Subcutaneous abdominal adipose tissue (tissue), 5 donors: ENCODE data around the gene SKAP1.
"Not testable (repeated sequence)": the region's sequence is repeated elsewhere in the genome, so short reads cannot be mapped to it uniquely, and the experiment has no call there.

Source experiments
- H3K27ac ChIP-seq: one replicate; pipeline ENCODE4 v1.7.0; 2013; ENCODE audit warnings: low read depth, mild to moderate bottlenecking, inconsistent platforms, low read length, moderate library complexity
- H3K27me3 ChIP-seq, 5 donors: one replicate each; pipeline ENCODE4 v1.7.0; 2013; ENCODE audit warnings: low read length in 5 of 5, inconsistent platforms in 1 of 5; ENCODE audit not compliant: control insufficient read depth in 5 of 5, insufficient read depth in 4 of 5
- H3K36me3 ChIP-seq, 5 donors: one replicate each; pipeline ENCODE4 v1.7.0; 2013; ENCODE audit warnings: low read length in 5 of 5; ENCODE audit not compliant: control insufficient read depth in 5 of 5, insufficient read depth in 5 of 5
- H3K4me1 ChIP-seq, 5 donors: one replicate each; pipeline ENCODE4 v1.7.0; 2013; ENCODE audit warnings: low read length in 5 of 5, mild to moderate bottlenecking in 3 of 5, moderate library complexity in 1 of 5; ENCODE audit not compliant: control insufficient read depth in 5 of 5, insufficient read depth in 5 of 5
- H3K4me3 ChIP-seq, 5 donors: one replicate each; pipeline ENCODE4 v1.7.0; 2013; ENCODE audit warnings: low read length in 5 of 5, low read depth in 1 of 5
- H3K9ac ChIP-seq, 5 donors: one replicate each; pipeline ENCODE4 v1.7.0; 2013; ENCODE audit warnings: low read length in 5 of 5, mild to moderate bottlenecking in 4 of 5, moderate library complexity in 3 of 5
- H3K9me3 ChIP-seq, 5 donors: one replicate each; pipeline ENCODE4 v1.7.0; 2013; ENCODE audit warnings: low read length in 5 of 5; ENCODE audit not compliant: control insufficient read depth in 5 of 5
- donor health status: healthy.
- donor health status: healthy.
- donor health status: healthy.
- donor health status: healthy.
- donor health status: healthy.

Gene SKAP1

GRCh38 chr17:48254896-48255295 is 175.1 kb downstream of the SKAP1 start:
- Histone ChIP-seq H3K36me3 (no peaks in the 10 kb centered on the region), H3K9me3 (no peaks in the 10 kb centered on the region)

DNA sequence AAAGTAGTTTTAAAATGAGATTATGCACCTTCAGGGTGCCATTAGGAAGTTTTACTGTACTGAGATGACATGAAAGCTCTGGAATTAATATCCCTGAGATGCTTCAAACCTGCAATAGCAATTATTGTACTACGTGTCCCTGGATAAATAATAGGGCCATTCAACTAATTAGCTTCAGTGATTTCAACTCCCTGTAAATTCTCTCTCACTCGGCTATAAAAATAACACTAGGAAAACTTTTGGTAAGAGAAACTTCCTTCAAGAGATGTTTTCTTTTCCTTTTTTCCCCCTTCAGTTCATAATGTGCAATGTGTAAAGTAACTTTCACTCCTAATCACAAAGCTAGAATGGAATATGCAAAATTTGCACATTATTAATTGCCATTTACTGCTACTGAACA is 176.0 kb downstream of the SKAP1 start:
- Histone ChIP-seq H3K4me1 (no peaks in the 10 kb centered on the region), H3K27me3 (peaks cover 0 to 5% (median 0%) of the 10 kb centered on the region in 5 donors), H3K9ac (no peak overlapping the region), H3K4me3 (no peak overlapping the region), H3K9me3 (no peaks in the 10 kb centered on the region), H3K27ac (no peak overlapping the region), H3K36me3 (no peaks in the 10 kb centered on the region)

More at GRCh38 chr17:48254896-48255295, 175.1 kb downstream of the SKAP1 start:
- Histone ChIP-seq H3K4me1 (no peaks in the 10 kb centered on the region), H3K27ac (no peak overlapping the region), H3K9ac (no peak overlapping the region), H3K27me3 (peaks cover 0 to 5% (median 0%) of the 10 kb centered on the region in 5 donors), H3K4me3 (no peak overlapping the region)

- H3K9ac ChIP-seq, result no peak overlapping the region
Observed at GRCh38 chr17:48251950-48252349, 178.1 kb downstream of the SKAP1 start.

GRCh38 chr17:48250949-48251348 is 179.1 kb downstream of the SKAP1 start:
- Histone ChIP-seq H3K9me3 (no peaks in the 10 kb centered on the region), H3K9ac (no peak overlapping the region), H3K27ac (no peak overlapping the region), H3K36me3 (no peaks in the 10 kb centered on the region), H3K4me1 (no peaks in the 10 kb centered on the region), H3K4me3 (no peak overlapping the region), H3K27me3 (no peaks in the 10 kb centered on the region)

More at GRCh38 chr17:48251950-48252349, 178.1 kb downstream of the SKAP1 start:
- Histone ChIP-seq H3K27me3 (peaks cover 0 to 5% (median 0%) of the 10 kb centered on the region in 5 donors), H3K9me3 (no peaks in the 10 kb centered on the region), H3K36me3 (no peaks in the 10 kb centered on the region), H3K4me1 (no peaks in the 10 kb centered on the region), H3K4me3 (no peak overlapping the region), H3K27ac (no peak overlapping the region)

GRCh38 chr17:48250059-48250458 is 180.0 kb downstream of the SKAP1 start:
- not testable (repeated sequence) for H3K27me3 ChIP-seq, H3K27ac ChIP-seq, H3K4me3 ChIP-seq, H3K9me3 ChIP-seq, H3K9ac ChIP-seq, H3K36me3 ChIP-seq, H3K4me1 ChIP-seq

DNA sequence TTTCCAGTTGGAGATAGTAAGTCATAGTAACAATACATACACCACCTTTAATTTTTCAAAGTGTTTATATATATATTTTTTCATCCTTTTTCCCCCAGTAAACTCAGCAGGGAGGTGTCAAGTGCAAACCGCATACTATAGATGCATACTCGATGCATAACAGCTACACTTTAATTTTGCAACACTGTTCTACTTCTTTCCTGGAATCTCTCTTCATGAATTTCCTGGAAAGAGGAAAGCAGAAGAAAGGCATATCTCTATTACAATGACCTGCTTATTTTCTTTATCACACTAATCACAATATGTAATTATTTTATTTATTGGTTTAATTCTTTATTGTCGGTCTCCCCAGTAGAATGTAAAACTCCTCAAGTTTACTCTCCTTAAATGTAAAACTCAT is 182.4 kb downstream of the SKAP1 start:
- H3K27ac ChIP-seq, result no peak overlapping the region

DNA sequence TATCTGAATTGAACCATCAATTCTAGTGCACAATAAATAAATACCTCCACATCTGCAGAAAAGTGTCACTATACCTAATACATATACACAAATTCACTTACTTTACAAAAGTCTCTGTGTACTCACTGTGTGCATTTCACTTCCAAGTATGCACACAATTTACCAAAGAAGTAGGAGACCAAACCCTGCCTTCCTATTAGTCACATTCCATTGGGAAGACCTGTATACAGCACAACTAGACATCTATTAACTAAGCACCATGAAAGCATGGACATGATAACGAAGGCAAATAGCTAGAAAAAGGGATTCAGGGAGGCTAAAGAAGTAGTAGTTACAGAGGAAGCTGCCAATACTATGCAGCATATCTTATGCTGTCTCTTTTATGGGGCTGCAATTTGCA is 183.0 kb downstream of the SKAP1 start:
- peaks cover 0 to 16% (median 3%) of the 10 kb centered on the region in 5 donors for H3K4me1 ChIP-seq
- no peaks in the 10 kb centered on the region for H3K27me3 ChIP-seq
- no peak overlapping the region for H3K27ac ChIP-seq
- H3K9me3 ChIP-seq, result no peaks in the 10 kb centered on the region
- no peaks in the 10 kb centered on the region for H3K36me3 ChIP-seq
- H3K9ac ChIP-seq, result no peak overlapping the region
- no peak overlapping the region for H3K4me3 ChIP-seq

More for the DNA sequence above, 182.4 kb downstream of the SKAP1 start:
- Histone ChIP-seq H3K36me3 (no peaks in the 10 kb centered on the region), H3K4me1 (peaks cover 0 to 13% (median 0%) of the 10 kb centered on the region in 5 donors), H3K27me3 (no peaks in the 10 kb centered on the region), H3K4me3 (no peak overlapping the region), H3K9ac (no peak overlapping the region), H3K9me3 (no peaks in the 10 kb centered on the region)

GRCh38 chr17:48246612-48247011 is 183.4 kb downstream of the SKAP1 start:
- no peak overlapping the region for H3K27ac ChIP-seq
- no peak overlapping the region for H3K9ac ChIP-seq
- H3K9me3 ChIP-seq, result no peaks in the 10 kb centered on the region
- H3K4me1 ChIP-seq, result peaks cover under 1 to 21% (median 7%) of the 10 kb centered on the region in 5 donors
- H3K27me3 ChIP-seq, result no peaks in the 10 kb centered on the region
- H3K36me3 ChIP-seq, result no peaks in the 10 kb centered on the region
- H3K4me3 ChIP-seq, result no peak overlapping the region

DNA sequence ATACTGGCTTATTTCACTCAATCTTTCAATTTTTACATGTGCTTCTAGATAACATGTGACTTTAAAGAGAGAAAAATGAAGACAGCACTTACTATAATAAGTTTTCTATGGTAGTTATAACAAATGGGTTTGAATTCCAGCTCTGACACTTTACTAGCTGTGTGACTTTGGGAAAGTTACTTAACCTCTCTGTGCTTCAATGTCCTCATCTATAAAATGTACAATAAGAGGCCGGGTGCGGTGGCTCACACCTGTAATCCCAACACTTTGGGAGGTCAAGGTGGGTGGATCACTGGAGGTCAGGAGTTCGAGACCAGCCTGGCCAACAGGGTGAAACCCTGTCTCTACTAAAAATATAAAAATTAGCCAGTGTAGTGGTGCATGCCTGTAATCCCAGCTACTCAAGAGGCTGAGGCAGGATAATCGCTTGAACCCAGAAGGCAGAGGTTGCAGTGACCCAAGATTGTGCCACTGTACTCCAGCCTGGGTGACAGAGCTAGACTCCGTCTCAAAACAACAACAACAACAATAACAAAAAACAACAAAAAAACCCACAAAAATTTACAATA is 184.5 kb downstream of the SKAP1 start:
- not testable (repeated sequence) for H3K9ac ChIP-seq, H3K36me3 ChIP-seq, H3K9me3 ChIP-seq, H3K27ac ChIP-seq, H3K4me3 ChIP-seq, H3K27me3 ChIP-seq
- peaks cover 7 to 31% (median 18%) of the 10 kb centered on the region in 5 donors for H3K4me1 ChIP-seq

DNA sequence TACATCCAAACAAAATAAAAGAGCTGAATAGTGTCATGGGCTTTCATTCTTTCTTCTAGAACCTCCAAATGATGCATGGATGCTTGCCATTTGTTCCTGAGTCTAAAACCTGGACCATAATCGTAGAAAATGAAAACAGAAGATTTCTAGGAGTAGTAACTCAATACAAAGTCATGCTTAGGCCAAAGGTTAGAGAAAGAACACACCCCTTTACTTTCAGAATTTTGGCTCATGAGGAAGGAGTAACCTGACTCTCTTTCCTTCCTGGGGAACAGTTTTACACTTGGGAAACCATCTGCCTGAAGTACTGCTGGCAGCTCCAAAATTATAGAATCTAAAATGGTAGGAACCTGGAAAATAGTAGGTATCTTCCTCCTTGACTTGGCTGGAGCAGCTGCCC is 185.2 kb downstream of the SKAP1 start:
- Histone ChIP-seq H3K4me1 (peaks cover 12 to 38% (median 25%) of the 10 kb centered on the region in 5 donors), H3K9me3 (no peaks in the 10 kb centered on the region), H3K36me3 (no peaks in the 10 kb centered on the region), H3K4me3 (no peak overlapping the region), H3K9ac (no peak overlapping the region), H3K27ac (no peak overlapping the region), H3K27me3 (no peaks in the 10 kb centered on the region)
